H1 (cell line): Measurements from ENCODE around the gene KRTAP19-8. TPM values are rescaled to one million over a fixed set of nuclear protein-coding genes. Genes with fewer than 3 reads are reported as not detected.

Experiments used
- POLR2AphosphoS5 ChIP-seq: IDR thresholded peaks from 2 replicates; pipeline ENCODE4 v1.6.1; 2011; ENCODE audit warnings: low read depth, low read length
- RAD21 ChIP-seq, 2 experiments: IDR thresholded peaks in 1 of 2; conservative IDR thresholded peaks in 1 of 2; 2 replicates each; pipeline ENCODE4 v1.6.1; 2011; ENCODE audit warnings: low read depth in 2 of 2, low read length in 2 of 2, improper control_type of control experiment in 1 of 2, inconsistent platforms in 1 of 2, mild to moderate bottlenecking in 1 of 2, moderate library complexity in 1 of 2
- SP2 ChIP-seq: IDR thresholded peaks from 2 replicates; pipeline ENCODE4 v1.6.1; 2012; ENCODE audit warnings: mild to moderate bottlenecking, low read length, inconsistent platforms
- YY1 ChIP-seq: IDR thresholded peaks from 2 replicates; pipeline ENCODE4 v1.6.1; 2011; ENCODE audit warnings: low read depth, mild to moderate bottlenecking, low read length
- polyA plus RNA-seq, 7 experiments: library from polyadenylated mRNA; depleted of rRNA in 3 of 7; stranded (reverse) in 5 of 7; unstranded in 2 of 7; fragments of >200 nt in 5 of 7; fragments of 200-250 nt in 2 of 7; gene quantifications; 1 replicate in 5 of 7; 2 replicates in 1 of 7; 4 replicates in 1 of 7; pipeline versions ENCODE4 v1.2.1 to v1.2.3, GENCODE V29; 2011 to 2013; ENCODE audit warnings: missing spikeins in 2 of 7, mixed read lengths in 2 of 7
- total RNA-seq: library from RNA; stranded (reverse); fragmentation: NEBNext Ultra II Directional; extraction: Animal tissue kit (Norgen Biotek cat#: 25700); gene quantifications from 2 replicates; pipeline ENCODE4 v1.2.1, GENCODE V29; 2021
- TF ChIP-seq, protein P1 (sequence below): IDR thresholded peaks from 2 replicates; pipeline ENCODE4 v1.6.1; 2012; ENCODE audit warnings: inconsistent platforms
- TF ChIP-seq, protein P2 (sequence below): IDR thresholded peaks from 2 replicates; pipeline ENCODE4 v1.6.1; 2011; ENCODE audit warnings: low read depth, mild to moderate bottlenecking, low read length; ENCODE audit not compliant: insufficient read depth

KRTAP19-8 gene
- total and polyA plus RNA-seq, 2 of the 8 experiments (the other 6 are each of a cell fraction or from before 2014, with no cell fraction given) = not detected

DNA sequence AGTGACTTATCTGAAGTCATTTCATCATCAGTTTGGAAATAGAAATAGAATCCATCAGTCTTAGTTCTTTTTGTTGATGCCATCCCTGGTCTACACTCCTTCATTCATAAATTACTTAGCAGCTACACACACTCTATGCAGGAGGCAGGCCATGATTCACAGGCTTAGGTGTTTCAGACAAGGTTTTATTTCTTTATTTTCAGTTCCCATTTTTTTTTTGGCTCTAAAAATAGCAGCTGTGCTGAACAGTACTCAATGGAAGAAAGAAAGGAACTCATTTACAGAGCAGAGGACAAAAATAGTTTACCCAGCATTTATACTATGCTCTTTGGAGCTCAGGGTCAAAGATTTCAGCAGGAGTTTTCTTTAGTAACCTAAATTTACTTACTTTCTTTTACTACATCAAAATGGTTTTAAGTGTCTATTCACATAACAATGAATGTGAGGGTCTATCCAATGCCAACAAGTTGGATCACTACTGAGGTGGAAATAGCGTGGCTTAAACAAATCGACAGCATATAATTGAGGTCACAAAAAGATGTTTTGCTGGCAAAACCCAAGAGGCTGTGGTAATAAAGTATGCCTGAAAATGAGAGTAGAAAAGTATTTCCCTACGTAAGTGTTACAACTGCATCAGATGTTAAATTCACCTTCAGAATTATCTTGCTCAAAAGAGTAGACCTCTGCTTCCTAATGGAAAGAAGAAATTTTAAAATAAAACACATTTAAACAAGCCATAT lies 7.7 kb downstream of the KRTAP19-8 start (continued):
- TF ChIP-seq, protein P1, sequence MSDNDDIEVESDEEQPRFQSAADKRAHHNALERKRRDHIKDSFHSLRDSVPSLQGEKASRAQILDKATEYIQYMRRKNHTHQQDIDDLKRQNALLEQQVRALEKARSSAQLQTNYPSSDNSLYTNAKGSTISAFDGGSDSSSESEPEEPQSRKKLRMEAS = no peak
- TF ChIP-seq, protein P2, sequence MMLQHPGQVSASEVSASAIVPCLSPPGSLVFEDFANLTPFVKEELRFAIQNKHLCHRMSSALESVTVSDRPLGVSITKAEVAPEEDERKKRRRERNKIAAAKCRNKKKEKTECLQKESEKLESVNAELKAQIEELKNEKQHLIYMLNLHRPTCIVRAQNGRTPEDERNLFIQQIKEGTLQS = no peak
- TF ChIP-seq YY1 (no peak), RAD21 (IDR thresholded peaks at IDR 0.05 in 1 of 2, conservative IDR thresholded peaks at IDR 0.05 in 1 of 2; ENCODE audit: low read depth in 2 of 2, low read length in 2 of 2) (no peak), SP2 (no peak), POLR2AphosphoS5 (no peak)
